DND-41 (cell line): ENCODE results near the gene MAP4K3.

Experiments
- EZH2 ChIP-seq: IDR thresholded peaks from 3 replicates; pipeline ENCODE4 v1.6.1; 2012; ENCODE audit warnings: borderline replicate concordance, low read depth, mild to moderate bottlenecking, moderate library complexity, low read length, inconsistent platforms; ENCODE audit not compliant: severe bottlenecking
- TF ChIP-seq, protein P1 (sequence below): IDR thresholded peaks from 2 replicates; pipeline ENCODE4 v1.5.1; 2012; ENCODE audit warnings: borderline replicate concordance, low read length, moderate library complexity, mild to moderate bottlenecking; ENCODE audit not compliant: poor library complexity, severe bottlenecking; ENCODE audit errors: extremely low read depth

DNA sequence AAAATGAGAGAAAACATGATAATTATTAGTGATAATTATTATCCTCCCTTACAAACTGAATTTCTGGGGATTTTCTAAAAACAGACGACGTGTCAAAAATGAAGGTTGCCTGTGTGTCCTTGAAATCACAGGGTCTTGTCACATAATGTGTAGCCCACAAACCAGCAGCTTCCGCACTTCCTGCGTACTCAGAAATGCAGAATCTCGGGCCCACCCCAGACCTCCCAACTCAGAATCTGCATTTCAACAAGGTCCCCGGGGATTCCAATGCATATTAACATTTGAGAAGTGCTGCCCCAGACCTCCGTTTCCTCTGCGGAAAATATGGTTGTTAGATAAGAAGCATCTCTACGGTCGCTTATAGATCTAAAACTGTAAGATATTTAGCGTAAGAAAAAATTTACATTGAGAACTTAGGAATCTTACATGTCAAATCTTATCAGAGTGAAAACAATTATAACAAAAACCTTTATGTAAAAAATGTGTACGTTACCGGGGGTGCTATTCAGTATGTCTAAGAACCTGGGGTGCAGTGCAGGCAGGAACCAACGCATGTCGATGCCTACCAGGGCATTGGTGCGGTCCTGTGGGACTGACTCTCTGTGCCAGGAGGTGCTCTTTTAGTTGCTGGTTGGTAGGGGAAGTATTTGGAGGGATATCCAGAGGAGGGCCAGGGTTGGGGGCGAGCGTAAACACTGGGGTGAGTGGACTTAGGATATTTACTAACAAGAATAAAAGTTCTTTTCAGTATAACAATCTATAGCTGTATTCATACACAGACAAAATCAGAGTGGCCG lies 208.5 kb downstream of the MAP4K3 start:
- TF ChIP-seq, protein P1, sequence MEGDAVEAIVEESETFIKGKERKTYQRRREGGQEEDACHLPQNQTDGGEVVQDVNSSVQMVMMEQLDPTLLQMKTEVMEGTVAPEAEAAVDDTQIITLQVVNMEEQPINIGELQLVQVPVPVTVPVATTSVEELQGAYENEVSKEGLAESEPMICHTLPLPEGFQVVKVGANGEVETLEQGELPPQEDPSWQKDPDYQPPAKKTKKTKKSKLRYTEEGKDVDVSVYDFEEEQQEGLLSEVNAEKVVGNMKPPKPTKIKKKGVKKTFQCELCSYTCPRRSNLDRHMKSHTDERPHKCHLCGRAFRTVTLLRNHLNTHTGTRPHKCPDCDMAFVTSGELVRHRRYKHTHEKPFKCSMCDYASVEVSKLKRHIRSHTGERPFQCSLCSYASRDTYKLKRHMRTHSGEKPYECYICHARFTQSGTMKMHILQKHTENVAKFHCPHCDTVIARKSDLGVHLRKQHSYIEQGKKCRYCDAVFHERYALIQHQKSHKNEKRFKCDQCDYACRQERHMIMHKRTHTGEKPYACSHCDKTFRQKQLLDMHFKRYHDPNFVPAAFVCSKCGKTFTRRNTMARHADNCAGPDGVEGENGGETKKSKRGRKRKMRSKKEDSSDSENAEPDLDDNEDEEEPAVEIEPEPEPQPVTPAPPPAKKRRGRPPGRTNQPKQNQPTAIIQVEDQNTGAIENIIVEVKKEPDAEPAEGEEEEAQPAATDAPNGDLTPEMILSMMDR, result no peak
- no peak for TF ChIP-seq EZH2
